GM23248 (cell line): Measurements from ENCODE around the gene DPH3.

ENCODE experiments used
- EZH2 ChIP-seq: fragments of 200-600 bp; sonication (generic); IDR thresholded peaks from 2 replicates; pipeline ENCODE4 v1.6.1; 2018; ENCODE audit warnings: antibody characterized with exemption, mild to moderate bottlenecking; ENCODE audit not compliant: insufficient read depth, poor library complexity, severe bottlenecking
- EZH2phosphoT487 ChIP-seq: fragments of 200-600 bp; sonication (generic); IDR thresholded peaks from 2 replicates; pipeline ENCODE4 v1.6.1; 2018; ENCODE audit warnings: antibody characterized with exemption, moderate library complexity, mild to moderate bottlenecking, low read depth; ENCODE audit not compliant: insufficient read depth

- TF ChIP-seq EZH2 (no peak), EZH2phosphoT487 (no peak)
These were observed 9.1 kb upstream of the DPH3 start for GRCh38 chr3:16273867-16274266.
